OCI-LY1 (cell line): ENCODE results near the gene C16orf87.
A peak's percentile ranks its signal among the peaks of the same experiment; 100 is the strongest.

Source experiments
- H2AFZ ChIP-seq: fragments of 200-600 bp; sonication (generic), shearing (Covaris generic); 2 replicates; pipeline ENCODE4 v1.6.0; 2014; ENCODE audit warnings: antibody characterized with exemption, mild to moderate bottlenecking, low read length
- H3F3A ChIP-seq: fragments of 200-600 bp; sonication (generic), shearing (Covaris generic); 2 replicates; pipeline ENCODE4 v1.6.0; 2014; ENCODE audit warnings: mild to moderate bottlenecking, antibody characterized with exemption, low read length, moderate library complexity; ENCODE audit not compliant: insufficient read depth
- H3K27ac ChIP-seq: fragments of 200-600 bp; sonication (generic); 2 replicates; pipeline ENCODE4 v1.5.1; 2014; ENCODE audit warnings: low read length, mixed run types, mild to moderate bottlenecking, low read depth; ENCODE audit not compliant: poor library complexity, severe bottlenecking
- H3K27me3 ChIP-seq: fragments of 200-600 bp; sonication (generic); 2 replicates; pipeline ENCODE4 v1.6.0; 2014; ENCODE audit warnings: antibody characterized with exemption, mild to moderate bottlenecking, low read length, moderate library complexity; ENCODE audit not compliant: insufficient read depth
- H3K36me3 ChIP-seq: fragments of 200-600 bp; sonication (generic); 2 replicates; pipeline ENCODE4 v1.6.1; 2014; ENCODE audit warnings: mild to moderate bottlenecking, antibody characterized with exemption, low read length, moderate library complexity, mixed read lengths; ENCODE audit not compliant: insufficient read depth
- H3K4me1 ChIP-seq: fragments of 200-600 bp; sonication (generic); 2 replicates; pipeline ENCODE4 v1.5.1; 2014; ENCODE audit warnings: mild to moderate bottlenecking, low read length, moderate library complexity; ENCODE audit not compliant: insufficient read depth, severe bottlenecking
- H3K4me2 ChIP-seq: fragments of 200-600 bp; sonication (generic), shearing (Covaris generic); 2 replicates; pipeline ENCODE4 v1.6.1; 2014; ENCODE audit warnings: low read length
- H3K4me3 ChIP-seq: fragments of 200-600 bp; sonication (generic); 2 replicates; pipeline ENCODE4 v1.5.1; 2014; ENCODE audit warnings: low read length, low read depth, mild to moderate bottlenecking, mixed read lengths; ENCODE audit not compliant: poor library complexity, severe bottlenecking
- H3K79me2 ChIP-seq: fragments of 200-600 bp; shearing (Covaris generic); 2 replicates; pipeline ENCODE4 v1.6.1; 2016; ENCODE audit warnings: mixed run types, low read length, mixed read lengths; ENCODE audit not compliant: insufficient read depth
- H3K9ac ChIP-seq: fragments of 200-600 bp; sonication (generic), shearing (Covaris generic); 2 replicates; pipeline ENCODE4 v1.6.1; 2014; ENCODE audit warnings: mild to moderate bottlenecking, low read length, mixed read lengths
- H3K9me2 ChIP-seq: fragments of 200-600 bp; sonication (generic), shearing (Covaris generic); 2 replicates; pipeline ENCODE4 v1.6.1; 2014; ENCODE audit warnings: low read depth, mild to moderate bottlenecking, low read length, mixed read lengths
- H3K9me3 ChIP-seq: fragments of 200-600 bp; shearing (Covaris generic); 2 replicates; pipeline ENCODE4 v1.6.1; 2014; ENCODE audit warnings: low read length, mixed read lengths
- H4K20me1 ChIP-seq: fragments of 200-600 bp; sonication (generic), shearing (Covaris generic); 2 replicates; pipeline ENCODE4 v1.6.0; 2016; ENCODE audit warnings: mild to moderate bottlenecking, low read length; ENCODE audit not compliant: insufficient read depth
- EZH2 ChIP-seq: fragments of 200-600 bp; sonication (generic), shearing (Covaris generic); IDR thresholded peaks from 2 replicates; pipeline ENCODE4 v1.8.0; 2017; ENCODE audit warnings: borderline replicate concordance, mixed run types, mild to moderate bottlenecking, antibody characterized with exemption, low read length, moderate library complexity, mixed read lengths
- TF ChIP-seq, protein P1 (sequence below): fragments of 200-600 bp; sonication (generic), shearing (Covaris generic); IDR thresholded peaks from 2 replicates; pipeline ENCODE4 v1.5.1; 2017; ENCODE audit warnings: mild to moderate bottlenecking, antibody characterized with exemption, low read length, moderate library complexity, mixed read lengths

Gene C16orf87, protein sequence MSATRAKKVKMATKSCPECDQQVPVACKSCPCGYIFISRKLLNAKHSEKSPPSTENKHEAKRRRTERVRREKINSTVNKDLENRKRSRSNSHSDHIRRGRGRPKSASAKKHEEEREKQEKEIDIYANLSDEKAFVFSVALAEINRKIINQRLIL

DNA sequence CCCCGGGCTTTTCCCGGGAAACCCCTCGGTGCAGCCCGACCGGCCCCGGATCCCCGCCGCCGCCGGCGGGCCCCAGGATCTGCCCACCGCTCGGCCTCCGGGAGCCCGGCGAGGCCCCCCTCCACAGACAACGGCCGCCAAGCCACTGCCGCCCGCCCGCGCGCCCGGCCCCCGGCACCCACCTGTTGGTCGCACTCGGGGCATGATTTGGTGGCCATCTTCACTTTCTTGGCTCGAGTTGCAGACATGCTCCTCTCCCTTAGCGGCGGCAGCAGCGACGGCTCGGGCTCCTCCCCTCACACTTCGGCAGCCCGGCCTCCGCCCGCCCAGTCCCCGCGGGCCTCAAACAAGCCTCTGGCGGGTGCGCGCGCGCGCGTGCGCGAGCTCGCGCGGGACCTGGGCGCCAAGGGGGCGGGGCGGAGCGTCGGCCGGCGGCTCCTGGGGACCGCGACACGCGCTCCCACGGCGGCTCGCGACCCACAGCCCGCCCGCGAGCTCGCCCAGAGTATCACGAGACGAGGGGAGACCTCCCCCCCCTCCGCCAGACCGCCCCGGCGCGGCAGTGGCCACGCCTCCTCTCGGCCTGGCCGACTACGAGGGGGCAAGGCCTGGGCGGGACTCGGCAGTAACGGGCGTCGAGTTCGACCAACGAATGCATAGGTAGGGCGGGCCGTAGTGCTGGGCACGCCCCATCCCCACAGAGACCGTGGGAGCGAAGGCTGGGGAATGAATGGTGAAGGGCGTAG, at the start of gene C16orf87:
Gene C16orf87 (minus strand): TSS at position 279 of the 746 bp plus-strand sequence. CDS start 31 bp downstream, at position 248.
- H3K79me2 ChIP-seq = peaks cover 47% of the 10 kb centered on the region
- TF ChIP-seq, protein P1, sequence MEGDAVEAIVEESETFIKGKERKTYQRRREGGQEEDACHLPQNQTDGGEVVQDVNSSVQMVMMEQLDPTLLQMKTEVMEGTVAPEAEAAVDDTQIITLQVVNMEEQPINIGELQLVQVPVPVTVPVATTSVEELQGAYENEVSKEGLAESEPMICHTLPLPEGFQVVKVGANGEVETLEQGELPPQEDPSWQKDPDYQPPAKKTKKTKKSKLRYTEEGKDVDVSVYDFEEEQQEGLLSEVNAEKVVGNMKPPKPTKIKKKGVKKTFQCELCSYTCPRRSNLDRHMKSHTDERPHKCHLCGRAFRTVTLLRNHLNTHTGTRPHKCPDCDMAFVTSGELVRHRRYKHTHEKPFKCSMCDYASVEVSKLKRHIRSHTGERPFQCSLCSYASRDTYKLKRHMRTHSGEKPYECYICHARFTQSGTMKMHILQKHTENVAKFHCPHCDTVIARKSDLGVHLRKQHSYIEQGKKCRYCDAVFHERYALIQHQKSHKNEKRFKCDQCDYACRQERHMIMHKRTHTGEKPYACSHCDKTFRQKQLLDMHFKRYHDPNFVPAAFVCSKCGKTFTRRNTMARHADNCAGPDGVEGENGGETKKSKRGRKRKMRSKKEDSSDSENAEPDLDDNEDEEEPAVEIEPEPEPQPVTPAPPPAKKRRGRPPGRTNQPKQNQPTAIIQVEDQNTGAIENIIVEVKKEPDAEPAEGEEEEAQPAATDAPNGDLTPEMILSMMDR = no peak
- no peak for TF ChIP-seq EZH2
- no peaks in the 10 kb centered on the region for H3K9me2 ChIP-seq
- no peaks in the 10 kb centered on the region for H3K27me3 ChIP-seq
- no peaks in the 10 kb centered on the region; the same call in 1 of the 2 replicates for H4K20me1 ChIP-seq
- peaks cover 18% of the 10 kb centered on the region; the same call in 1 of the 2 replicates for H3K36me3 ChIP-seq
- H3K9ac ChIP-seq = peak within 1 kb of the TSS; percentile 99
- H3K4me1 ChIP-seq = peaks cover 73% of the 10 kb centered on the region
- no peaks in the 10 kb centered on the region for H3F3A ChIP-seq
- H3K27ac ChIP-seq = peak within 1 kb of the TSS; percentile 85
- H3K4me2 ChIP-seq = peak within 1 kb of the TSS; percentile 86
- no peaks in the 10 kb centered on the region for H3K9me3 ChIP-seq
- no peak within 1 kb of the TSS for H2AFZ ChIP-seq
- H3K4me3 ChIP-seq = peak within 1 kb of the TSS; percentile 98

DNA sequence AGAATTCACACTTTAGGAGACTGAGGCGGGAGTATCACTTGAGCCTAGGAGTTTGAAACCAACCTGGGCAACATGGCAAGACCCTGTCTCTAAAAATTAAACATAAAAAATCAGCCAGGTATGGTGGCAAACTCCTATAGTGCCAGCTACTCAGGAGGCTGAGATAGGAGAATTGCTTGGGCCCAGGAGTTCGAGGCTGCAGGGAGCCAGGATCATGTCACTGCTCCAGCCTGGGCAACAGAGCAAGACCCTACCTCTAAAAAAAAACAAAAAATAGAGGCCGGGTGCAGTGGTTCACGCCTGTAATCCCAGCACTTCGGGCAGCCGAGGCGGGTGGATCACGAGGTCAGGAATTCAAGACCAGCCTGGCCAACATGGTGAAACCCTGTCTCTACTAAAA, 44.3 kb upstream of the C16orf87 start:
- no peak for TF ChIP-seq EZH2
- TF ChIP-seq, protein P1 = no peak
- H3K27me3 ChIP-seq = no peaks in the 10 kb centered on the region
- peaks cover 3% of the 10 kb centered on the region; the same call in 1 of the 2 replicates for H3F3A ChIP-seq
- no peak overlapping the region for H2AFZ ChIP-seq
- H3K36me3 ChIP-seq = no peaks in the 10 kb centered on the region
- no peaks in the 10 kb centered on the region for H4K20me1 ChIP-seq
- no peak overlapping the region for H3K4me3 ChIP-seq
- H3K27ac ChIP-seq = no peak overlapping the region
- H3K9me3 ChIP-seq = no peaks in the 10 kb centered on the region
- no peaks in the 10 kb centered on the region for H3K9me2 ChIP-seq
- no peaks in the 10 kb centered on the region for H3K4me1 ChIP-seq
- no peaks in the 10 kb centered on the region for H3K79me2 ChIP-seq
- H3K9ac ChIP-seq = no peak overlapping the region
- no peak overlapping the region for H3K4me2 ChIP-seq

GRCh38 chr16:46873201-46873600, 42.2 kb upstream of the C16orf87 start:
- Histone ChIP-seq H4K20me1 (no peaks in the 10 kb centered on the region), H2AFZ (no peak overlapping the region), H3K36me3 (no peaks in the 10 kb centered on the region; the same call in 1 of the 2 replicates), H3K4me3 (no peak overlapping the region), H3K9me3 (no peaks in the 10 kb centered on the region), H3K4me1 (no peaks in the 10 kb centered on the region), H3K9ac (no peak overlapping the region), H3K79me2 (no peaks in the 10 kb centered on the region), H3K27ac (no peak overlapping the region), H3K9me2 (no peaks in the 10 kb centered on the region), H3K4me2 (no peak overlapping the region), H3F3A (no peaks in the 10 kb centered on the region), H3K27me3 (no peaks in the 10 kb centered on the region)
- TF ChIP-seq, protein P1 = no peak
- no peak for TF ChIP-seq EZH2
